Left ventricle myocardium inferior (tissue), 1 donor: ENCODE results near the gene SVOPL. TPM values are rescaled to one million over a fixed set of nuclear protein-coding genes. Genes with fewer than 3 reads are reported as not detected.

ENCODE experiments used
- DNase-seq: peaks from one replicate; pipeline ENCODE4 v3.0.0-alpha.2; 2020
- H3K27ac ChIP-seq: fragments of 200-600 bp; replicated peaks from 2 replicates; pipeline ENCODE4 v1.8.0; 2021
- H3K27me3 ChIP-seq: fragments of 200-600 bp; 2 replicates; pipeline ENCODE4 v1.8.0; 2021; ENCODE audit warnings: low read depth
- H3K36me3 ChIP-seq: fragments of 200-600 bp; 2 replicates; pipeline ENCODE4 v1.8.0; 2021
- H3K4me1 ChIP-seq: fragments of 200-600 bp; 2 replicates; pipeline ENCODE4 v1.8.0; 2021
- H3K4me3 ChIP-seq: fragments of 200-600 bp; 2 replicates; pipeline ENCODE4 v1.8.0; 2021; ENCODE audit warnings: mild to moderate bottlenecking, moderate library complexity
- H3K9me3 ChIP-seq: fragments of 200-600 bp; replicated peaks from 2 replicates; pipeline ENCODE4 v1.8.0; 2021
- CTCF ChIP-seq: fragments of 200-600 bp; IDR thresholded peaks from 2 replicates; pipeline ENCODE4 v1.8.0; 2021; ENCODE audit warnings: antibody characterized with exemption, mild to moderate bottlenecking, borderline replicate concordance
- intact Hi-C: fragments of 100-400 bp; cut with micrococcal nuclease; formaldehyde crosslinking; loops from one replicate; pipeline ENCODE4 v1.11.0; 2022
- total RNA-seq: library from RNA; stranded (reverse); fragmentation: NEBNext Ultra II Directional; extraction: Animal tissue kit (Norgen Biotek cat#: 25700); gene quantifications from one replicate; pipeline ENCODE4 v1.2.1, GENCODE V29; 2021
- donor health status: DM: no; HTN: yes; CAD: no; lungs with severe emphysema.

Gene SVOPL
- total RNA-seq, 1 donor from 2014 or later: not detected

- intact Hi-C loops: no loop called here
- no peak overlapping the region for H3K4me3 ChIP-seq
- no peaks in the 10 kb centered on the region for H3K27me3 ChIP-seq
- H3K27ac ChIP-seq: no peak overlapping the region
- DNase-seq: no peak
- H3K36me3 ChIP-seq: no peaks in the 10 kb centered on the region
- no peak for TF ChIP-seq CTCF
- H3K4me1 ChIP-seq: no peaks in the 10 kb centered on the region
- no peaks in the 10 kb centered on the region for H3K9me3 ChIP-seq
Observed at GRCh38 chr7:138595454-138595853, 105.7 kb downstream of the SVOPL start.

- Histone ChIP-seq H3K27me3 (no peaks in the 10 kb centered on the region), H3K4me3 (no peak overlapping the region), H3K27ac (no peak overlapping the region), H3K36me3 (peaks cover 18% of the 10 kb centered on the region), H3K9me3 (no peaks in the 10 kb centered on the region), H3K4me1 (peaks cover 10% of the 10 kb centered on the region)
- DNase-seq: no peak
- TF ChIP-seq CTCF: no peak
- intact Hi-C loops: no loop called here
Observed at GRCh38 chr7:138590154-138590553, 111.0 kb downstream of the SVOPL start.

- Histone ChIP-seq H3K9me3 (no peaks in the 10 kb centered on the region), H3K36me3 (peaks cover 29% of the 10 kb centered on the region), H3K27ac (no peak overlapping the region), H3K4me1 (peaks cover 10% of the 10 kb centered on the region), H3K4me3 (no peak overlapping the region), H3K27me3 (no peaks in the 10 kb centered on the region)
- DNase-seq: no peak
- no peak for TF ChIP-seq CTCF
- intact Hi-C loops: no loop called here
Observed at GRCh38 chr7:138588986-138589385, 112.2 kb downstream of the SVOPL start.

- no peak for TF ChIP-seq CTCF
- peaks cover 44% of the 10 kb centered on the region for H3K36me3 ChIP-seq
- intact Hi-C loops: no loop called here
- DNase-seq: no peak
- H3K4me1 ChIP-seq: peaks cover 10% of the 10 kb centered on the region
- no peaks in the 10 kb centered on the region for H3K9me3 ChIP-seq
- no peak overlapping the region for H3K27ac ChIP-seq
- H3K27me3 ChIP-seq: no peaks in the 10 kb centered on the region
- H3K4me3 ChIP-seq: no peak overlapping the region
Observed at GRCh38 chr7:138587485-138587884, 113.7 kb downstream of the SVOPL start.

GRCh38 chr7:138585283-138585993 lies 115.7 kb downstream of the SVOPL start:
- H3K4me3 ChIP-seq: no peak overlapping the region
- TF ChIP-seq CTCF: no peak
- no peak for DNase-seq
- no peak overlapping the region for H3K27ac ChIP-seq
- no peaks in the 10 kb centered on the region for H3K9me3 ChIP-seq
- no peaks in the 10 kb centered on the region for H3K27me3 ChIP-seq
- intact Hi-C loops: no loop called here
- H3K4me1 ChIP-seq: peaks cover 10% of the 10 kb centered on the region
- peaks cover 61% of the 10 kb centered on the region for H3K36me3 ChIP-seq
